IPS-NIHi7 (cell line): ENCODE results near the gene ZC3H7B.

Source experiments
- DNase-seq: peaks from one replicate; pipeline ENCODE4 v3.0.0; 2012; ENCODE audit warnings: mixed read lengths; ENCODE audit errors: extremely low spot score

ZC3H7B gene

GRCh38 chr22:41353862-41354575 is 52.7 kb downstream of the ZC3H7B start:
- no peak for DNase-seq

- DNase-seq, result no peak
Observed at GRCh38 chr22:41354979-41355378, 53.7 kb downstream of the ZC3H7B start.

- DNase-seq, result no peak
Observed at GRCh38 chr22:41355895-41356294, 54.6 kb downstream of the ZC3H7B start.

DNA sequence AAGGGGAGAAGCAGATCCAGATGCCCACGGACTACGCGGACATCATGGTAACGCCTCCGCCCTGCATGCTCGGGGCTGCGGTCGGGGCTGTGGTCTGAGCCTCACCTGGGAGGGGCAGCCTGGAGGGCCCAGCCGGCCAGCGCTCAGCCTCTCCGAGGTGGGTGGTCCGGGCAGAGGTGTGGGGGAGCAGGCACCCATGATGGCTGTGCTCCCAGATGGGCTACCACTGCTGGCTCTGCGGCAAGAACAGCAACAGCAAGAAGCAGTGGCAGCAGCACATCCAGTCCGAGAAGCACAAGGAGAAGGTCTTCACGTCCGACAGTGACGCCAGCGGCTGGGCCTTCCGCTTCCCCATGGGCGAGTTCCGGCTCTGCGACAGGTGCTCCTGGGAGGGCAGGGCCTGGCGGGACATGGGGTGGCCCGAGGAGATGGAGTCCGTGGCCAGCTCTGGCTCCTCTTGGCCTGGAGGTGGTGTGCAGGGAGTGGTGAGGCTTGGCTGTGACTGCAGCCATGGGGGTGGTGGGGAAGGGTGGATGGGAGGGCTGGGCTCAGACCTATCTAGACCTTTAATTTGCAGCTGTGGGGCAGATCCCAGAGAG is 55.2 kb downstream of the ZC3H7B start:
- no peak for DNase-seq

DNA sequence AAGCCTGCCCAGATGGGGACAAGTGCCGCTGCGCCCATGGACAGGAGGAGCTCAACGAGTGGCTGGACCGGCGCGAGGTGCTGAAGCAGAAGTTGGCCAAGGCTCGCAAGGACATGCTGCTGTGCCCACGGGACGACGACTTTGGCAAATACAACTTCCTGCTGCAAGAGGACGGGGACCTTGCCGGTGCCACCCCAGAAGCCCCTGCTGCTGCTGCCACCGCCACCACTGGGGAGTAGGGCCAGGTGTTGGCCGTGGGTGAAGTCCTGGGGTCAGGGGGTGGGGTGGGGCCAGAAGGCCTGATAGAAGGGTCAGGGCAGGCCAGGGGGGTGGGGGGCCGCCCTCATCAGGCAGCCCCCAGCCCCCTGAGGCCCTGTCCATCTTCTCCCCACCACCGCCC is 55.9 kb downstream of the ZC3H7B start:
- no peak for DNase-seq

GRCh38 chr22:41358927-41359326 is 57.6 kb downstream of the ZC3H7B start:
- DNase-seq, result no peak

DNA sequence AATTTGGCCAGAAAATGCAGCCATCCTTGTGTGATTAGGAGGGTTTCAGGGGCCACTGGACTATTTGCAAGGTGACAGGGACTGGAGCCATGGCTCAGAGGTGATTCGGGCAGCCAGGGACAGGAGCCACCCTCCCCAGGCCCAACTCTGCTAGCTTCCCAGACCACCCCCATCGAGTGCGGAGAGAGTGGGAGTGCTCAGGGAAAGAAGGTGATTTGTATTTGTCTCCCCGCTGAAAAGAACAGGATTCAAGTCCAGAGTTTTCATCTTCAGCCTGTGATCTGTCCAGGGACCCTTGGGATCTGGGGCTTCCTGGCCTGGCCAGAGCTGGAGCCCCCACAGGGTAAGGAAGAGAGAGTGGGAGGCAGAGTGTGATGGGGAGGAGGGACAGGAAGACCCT is 58.1 kb downstream of the ZC3H7B start:
- DNase-seq, result no peak

DNA sequence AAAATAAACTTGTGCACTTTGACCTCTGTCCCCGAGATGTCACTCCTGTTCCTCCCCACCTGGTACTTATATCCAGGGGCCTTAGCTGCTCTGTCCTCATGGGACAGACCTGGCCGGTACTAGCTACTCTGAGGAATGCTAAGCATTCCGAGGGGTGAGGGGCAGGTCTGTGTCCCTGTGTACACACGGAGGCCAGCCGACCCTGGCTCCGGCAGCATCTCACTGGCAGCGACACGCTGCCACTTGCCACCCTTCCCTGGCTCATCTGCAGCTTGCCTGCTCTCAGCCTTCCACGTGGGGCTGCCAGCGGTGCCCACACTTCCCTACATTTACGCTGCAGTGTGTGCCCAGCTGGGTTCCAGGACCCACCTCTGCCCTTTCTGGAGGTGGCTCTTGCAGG is 58.8 kb downstream of the ZC3H7B start:
- peak; percentile 73 for DNase-seq

- no peak for DNase-seq
Observed at GRCh38 chr22:41361716-41362310, 60.5 kb downstream of the ZC3H7B start.

GRCh38 chr22:41362615-41363014 is 61.3 kb downstream of the ZC3H7B start:
- no peak for DNase-seq

- DNase-seq, result no peak
Observed at GRCh38 chr22:41364233-41364632, 62.9 kb downstream of the ZC3H7B start.

- DNase-seq, result no peak
Observed at GRCh38 chr22:41364955-41365354, 63.6 kb downstream of the ZC3H7B start.

- no peak for DNase-seq
Observed at GRCh38 chr22:41365425-41365824, 64.1 kb downstream of the ZC3H7B start.

DNA sequence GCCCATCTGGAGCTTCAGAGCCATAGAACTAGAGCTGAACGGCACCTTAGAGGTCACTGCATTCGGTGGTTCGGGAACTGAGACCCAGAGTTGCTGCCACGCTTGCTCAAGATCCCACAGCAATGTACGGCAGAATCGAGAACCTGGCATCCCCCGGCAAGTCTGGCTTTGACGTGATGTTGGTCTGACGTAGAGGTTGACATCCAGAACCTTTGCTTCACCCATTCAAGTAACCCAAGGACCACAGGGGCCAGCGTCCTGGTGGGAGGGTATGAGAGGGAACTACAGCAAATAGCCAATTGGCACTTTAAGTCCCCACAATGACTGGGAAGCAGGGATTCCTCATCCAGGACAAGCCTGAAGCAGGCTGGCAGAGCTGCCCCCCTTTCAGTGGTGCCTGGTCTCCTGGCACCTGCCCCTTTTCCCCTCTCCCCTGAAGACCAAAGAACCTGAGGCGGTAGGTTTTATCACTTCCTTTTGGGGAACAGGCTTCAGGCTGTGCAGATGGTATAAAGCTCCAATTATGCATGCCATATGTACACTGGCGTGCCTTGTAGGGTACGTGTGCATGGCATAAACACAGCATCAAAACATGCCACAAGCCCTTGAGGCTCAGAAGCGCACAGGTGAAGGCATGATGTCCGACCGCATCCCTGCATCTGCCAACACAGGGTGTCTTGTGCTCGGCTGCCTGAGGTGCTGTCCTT is 65.2 kb downstream of the ZC3H7B start:
- DNase-seq, result no peak

- DNase-seq, result peak; percentile 68
Observed at GRCh38 chr22:41367039-41367679, 65.8 kb downstream of the ZC3H7B start.

- DNase-seq, result no peak
Observed at GRCh38 chr22:41367680-41368542, 66.6 kb downstream of the ZC3H7B start.

GRCh38 chr22:41368543-41369423 is 67.5 kb downstream of the ZC3H7B start:
- no peak for DNase-seq

DNA sequence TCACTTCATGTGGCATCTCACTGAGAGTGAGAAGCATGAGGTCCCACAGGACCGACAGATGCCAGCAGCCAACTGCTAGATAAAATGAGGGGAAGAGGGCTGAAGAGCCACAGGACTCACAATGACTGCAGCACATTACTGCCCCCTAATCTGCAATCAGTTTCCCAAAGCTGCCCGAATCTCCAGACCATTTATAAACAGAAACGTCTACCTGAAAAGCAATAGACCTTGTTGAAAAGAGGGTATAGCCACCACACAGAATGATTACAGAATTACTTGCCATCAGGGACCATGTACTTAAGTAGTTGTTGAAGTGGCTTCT is 68.1 kb downstream of the ZC3H7B start:
- DNase-seq, result no peak

DNA sequence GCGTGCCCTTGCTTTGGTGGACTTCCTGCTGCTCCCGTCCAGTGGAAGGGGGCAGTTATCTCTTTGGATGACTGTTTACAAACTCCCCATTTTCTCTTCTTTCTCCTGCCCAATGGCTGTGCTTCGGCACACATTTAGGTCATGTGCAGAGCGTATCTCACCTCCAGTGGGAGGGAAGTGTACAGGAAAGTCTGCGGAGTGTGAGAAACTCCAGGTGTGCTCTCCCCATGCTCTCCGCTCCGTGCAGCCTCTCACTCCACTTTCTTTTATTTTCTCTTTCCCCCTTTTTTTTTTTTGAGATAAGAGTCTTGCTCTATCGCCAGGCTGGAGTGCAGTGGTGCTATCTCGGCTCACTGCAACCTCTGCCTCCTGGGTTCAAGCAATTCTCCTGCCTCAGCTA is 68.5 kb downstream of the ZC3H7B start:
- no peak for DNase-seq

DNA sequence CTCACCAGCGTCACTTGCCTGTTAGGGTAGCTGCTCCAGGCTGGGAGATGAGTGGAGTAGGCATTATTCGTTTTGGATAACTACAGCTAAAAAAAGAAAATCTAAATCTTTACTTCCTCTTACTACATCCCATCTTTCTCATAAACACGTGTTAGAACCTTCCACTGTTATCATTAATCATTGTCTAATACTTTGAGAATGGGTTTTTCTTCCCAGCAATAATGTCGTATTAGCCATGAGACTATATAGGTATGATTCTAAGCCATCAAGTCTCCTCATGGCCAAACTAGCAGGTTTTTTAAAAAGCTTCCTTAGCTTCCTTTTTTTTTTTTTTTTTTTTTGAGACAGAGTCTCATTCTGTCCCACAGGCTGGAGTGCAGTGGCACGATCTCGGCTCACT is 76.5 kb downstream of the ZC3H7B start:
- DNase-seq, result no peak

DNA sequence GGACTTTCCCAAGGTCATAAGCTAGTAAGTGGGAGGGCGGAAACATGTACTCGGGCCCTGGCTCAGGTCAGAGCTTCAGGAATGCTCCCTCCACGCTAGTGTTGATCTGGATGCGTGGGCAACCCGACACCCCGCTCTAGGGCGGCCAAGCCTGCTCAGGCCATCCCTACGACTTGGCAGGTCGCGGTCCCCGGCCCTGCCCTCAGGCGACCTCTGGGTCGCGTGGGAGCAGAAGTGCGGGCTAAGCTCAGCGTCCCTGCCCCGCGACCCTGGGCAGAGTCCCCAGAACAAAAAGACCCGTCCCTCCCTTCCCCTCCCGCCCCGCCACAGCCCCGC is 79.6 kb downstream of the ZC3H7B start:
- no peak for DNase-seq
